Stimulated activated naive B cell treated with anti-CD40 and anti-IgM and Interleukin-4, amounts not matched to agents 10 μg/mL and 1 μg/mL and 100 μg/mL, for 72 hours (primary cell): ENCODE data around the gene C17orf114.
"Not testable (repeated sequence)": the region's sequence is repeated elsewhere in the genome, so short reads cannot be mapped to it uniquely, and the experiment has no call there.

Experiments
- ATAC-seq, 2 donors: fragments of 150-1000 bp; cut with Tn5 transposase; replicated peaks; 2 replicates each; pipeline ENCODE4 v1.10.0; 2021; ENCODE audit warnings: moderate library complexity in 1 of 2
- DNase-seq: peaks from one replicate; pipeline ENCODE4 v3.0.0; 2021
- H3K27ac Mint-ChIP-seq: one replicate; pipeline ENCODE4 v1.8.0; 2022; ENCODE audit warnings: mild to moderate bottlenecking, mixed read lengths
- H3K27me3 Mint-ChIP-seq, 2 donors: one replicate each; pipeline ENCODE4 v1.8.0; 2022; ENCODE audit warnings: mixed read lengths in 2 of 2
- H3K36me3 Mint-ChIP-seq, 2 donors: one replicate each; pipeline ENCODE4 v1.8.0; 2022; ENCODE audit warnings: mixed read lengths in 2 of 2, mild to moderate bottlenecking in 1 of 2
- H3K4me1 Mint-ChIP-seq, 2 donors: one replicate each; pipeline ENCODE4 v1.8.0; 2022; ENCODE audit warnings: mixed read lengths in 2 of 2, mild to moderate bottlenecking in 1 of 2
- H3K4me3 Mint-ChIP-seq, 2 donors: one replicate each; pipeline ENCODE4 v1.8.0; 2022; ENCODE audit warnings: mild to moderate bottlenecking in 2 of 2, mixed read lengths in 2 of 2, moderate library complexity in 1 of 2
- H3K9me3 Mint-ChIP-seq, 2 donors: one replicate each; pipeline ENCODE4 v1.8.0; 2022; ENCODE audit warnings: mixed read lengths in 2 of 2, mild to moderate bottlenecking in 1 of 2

Gene C17orf114

GRCh38 chr17:4836221-4836620, 34.1 kb upstream of the C17orf114 start:
- no peak overlapping the region for H3K27ac Mint-ChIP-seq
- no peak for DNase-seq
- H3K4me1 Mint-ChIP-seq = peaks cover 44 to 54% of the 10 kb centered on the region in 2 donors
- no peaks in the 10 kb centered on the region for H3K9me3 Mint-ChIP-seq
- ATAC-seq = no peak
- peak overlapping the region; percentile 58 to 63 for H3K4me3 Mint-ChIP-seq
- peaks cover 21 to 22% of the 10 kb centered on the region in 2 donors for H3K36me3 Mint-ChIP-seq
- H3K27me3 Mint-ChIP-seq = no peaks in the 10 kb centered on the region

- Mint-ChIP-seq H3K27ac (peak overlapping the region; percentile 10), H3K27me3 (no peaks in the 10 kb centered on the region), H3K36me3 (peaks cover 12 to 14% of the 10 kb centered on the region in 2 donors), H3K9me3 (no peaks in the 10 kb centered on the region), H3K4me3 (peak overlapping the region; percentile 84 to 89), H3K4me1 (peaks cover 30 to 39% of the 10 kb centered on the region in 2 donors)
- DNase-seq (no peak), ATAC-seq (no peak)
These were observed 32.5 kb upstream of the C17orf114 start for GRCh38 chr17:4834681-4835020.

- Mint-ChIP-seq H3K27ac (peak overlapping the region; percentile 52), H3K9me3 (no peaks in the 10 kb centered on the region), H3K4me3 (peak overlapping the region; percentile 84 to 89), H3K36me3 (peaks cover 7 to 10% of the 10 kb centered on the region in 2 donors), H3K4me1 (peaks cover 26 to 33% of the 10 kb centered on the region in 2 donors), H3K27me3 (no peaks in the 10 kb centered on the region)
- no peak for DNase-seq
- no peak for ATAC-seq
These were observed 32.0 kb upstream of the C17orf114 start for GRCh38 chr17:4833941-4834680.

- H3K4me3 Mint-ChIP-seq = peak within 1 kb of the TSS; percentile 84 to 89
- no peaks in the 10 kb centered on the region for H3K9me3 Mint-ChIP-seq
- peak; percentile 86 to 92 for ATAC-seq
- peaks cover 5 to 8% of the 10 kb centered on the region in 2 donors for H3K36me3 Mint-ChIP-seq
- peaks cover 24 to 31% of the 10 kb centered on the region in 2 donors for H3K4me1 Mint-ChIP-seq
- peak; percentile 87 for DNase-seq
- H3K27ac Mint-ChIP-seq = peak within 1 kb of the TSS; percentile 95
- H3K27me3 Mint-ChIP-seq = no peaks in the 10 kb centered on the region
These were observed 31.2 kb upstream of the C17orf114 start, which contains the start of gene MINK1 for GRCh38 chr17:4833178-4833940. TSS of gene MINK1 (plus strand) at chr17:4833340. CDS start at chr17:4833584, 244 bp downstream.

- H3K36me3 Mint-ChIP-seq, H3K27me3 Mint-ChIP-seq, H3K9me3 Mint-ChIP-seq, DNase-seq: not testable (repeated sequence)
- peak overlapping the region; percentile 95 for H3K27ac Mint-ChIP-seq
- ATAC-seq = peak; percentile 48
- H3K4me1 Mint-ChIP-seq = peaks cover 22 to 31% of the 10 kb centered on the region in 2 donors
- H3K4me3 Mint-ChIP-seq = peak overlapping the region; percentile 84 to 89
These were observed 30.7 kb upstream of the C17orf114 start for GRCh38 chr17:4832829-4833177.

- Mint-ChIP-seq H3K9me3 (no peaks in the 10 kb centered on the region), H3K27ac (no peak overlapping the region), H3K27me3 (no peaks in the 10 kb centered on the region), H3K36me3 (peaks cover 3 to 8% of the 10 kb centered on the region in 2 donors), H3K4me1 (no peaks in the 10 kb centered on the region), H3K4me3 (no peak overlapping the region)
- ATAC-seq (no peak), DNase-seq (no peak)
These were observed 25.3 kb upstream of the C17orf114 start for GRCh38 chr17:4827399-4827798.

GRCh38 chr17:4823373-4824089, 21.4 kb upstream of the C17orf114 start:
- H3K4me1 Mint-ChIP-seq = no peaks in the 10 kb centered on the region
- no peaks in the 10 kb centered on the region for H3K9me3 Mint-ChIP-seq
- no peak overlapping the region for H3K4me3 Mint-ChIP-seq
- peaks cover 11 to 21% of the 10 kb centered on the region in 2 donors for H3K36me3 Mint-ChIP-seq
- no peaks in the 10 kb centered on the region for H3K27me3 Mint-ChIP-seq
- no peak for ATAC-seq
- DNase-seq = no peak
- no peak overlapping the region for H3K27ac Mint-ChIP-seq

GRCh38 chr17:4822835-4823234, 20.7 kb upstream of the C17orf114 start:
- Mint-ChIP-seq H3K36me3 (peaks cover 15 to 25% of the 10 kb centered on the region in 2 donors), H3K9me3 (no peaks in the 10 kb centered on the region), H3K27ac (no peak overlapping the region), H3K27me3 (no peaks in the 10 kb centered on the region), H3K4me3 (no peak overlapping the region), H3K4me1 (no peaks in the 10 kb centered on the region)
- DNase-seq = no peak
- ATAC-seq = no peak

GRCh38 chr17:4818276-4818675, 16.1 kb upstream of the C17orf114 start:
- no peaks in the 10 kb centered on the region for H3K4me1 Mint-ChIP-seq
- no peak for ATAC-seq
- no peaks in the 10 kb centered on the region for H3K27me3 Mint-ChIP-seq
- H3K9me3 Mint-ChIP-seq = no peaks in the 10 kb centered on the region
- peaks cover 47 to 58% of the 10 kb centered on the region in 2 donors for H3K36me3 Mint-ChIP-seq
- H3K27ac Mint-ChIP-seq = no peak overlapping the region
- no peak overlapping the region for H3K4me3 Mint-ChIP-seq
- no peak for DNase-seq

GRCh38 chr17:4816826-4817225, 14.7 kb upstream of the C17orf114 start:
- Mint-ChIP-seq H3K27ac (no peak overlapping the region), H3K4me3 (no peak overlapping the region), H3K9me3 (no peaks in the 10 kb centered on the region), H3K4me1 (no peaks in the 10 kb centered on the region), H3K27me3 (no peaks in the 10 kb centered on the region), H3K36me3 (peaks cover 43 to 57% of the 10 kb centered on the region in 2 donors)
- DNase-seq (no peak), ATAC-seq (no peak)

- no peak for DNase-seq
- no peaks in the 10 kb centered on the region for H3K9me3 Mint-ChIP-seq
- ATAC-seq = no peak
- H3K36me3 Mint-ChIP-seq = peaks cover 48 to 63% of the 10 kb centered on the region in 2 donors
- no peak overlapping the region for H3K27ac Mint-ChIP-seq
- no peak overlapping the region for H3K4me3 Mint-ChIP-seq
- peaks cover 0 to 8% of the 10 kb centered on the region in 2 donors for H3K4me1 Mint-ChIP-seq
- H3K27me3 Mint-ChIP-seq = no peaks in the 10 kb centered on the region
These were observed 13.0 kb upstream of the C17orf114 start for GRCh38 chr17:4815043-4815675.

- peaks cover 44 to 60% of the 10 kb centered on the region in 2 donors for H3K36me3 Mint-ChIP-seq
- no peaks in the 10 kb centered on the region for H3K27me3 Mint-ChIP-seq
- no peak overlapping the region for H3K27ac Mint-ChIP-seq
- no peaks in the 10 kb centered on the region for H3K9me3 Mint-ChIP-seq
- H3K4me3 Mint-ChIP-seq = no peak overlapping the region
- DNase-seq (no peak), ATAC-seq (no peak)
- peaks cover 8 to 25% of the 10 kb centered on the region in 2 donors for H3K4me1 Mint-ChIP-seq
These were observed 10.6 kb upstream of the C17orf114 start for GRCh38 chr17:4812690-4813089.

- ATAC-seq = no peak
- DNase-seq = no peak
- H3K27me3 Mint-ChIP-seq = no peaks in the 10 kb centered on the region
- H3K4me1 Mint-ChIP-seq = peaks cover 11 to 28% of the 10 kb centered on the region in 2 donors
- H3K4me3 Mint-ChIP-seq = no peak overlapping the region
- H3K36me3 Mint-ChIP-seq = peaks cover 34 to 51% of the 10 kb centered on the region in 2 donors
- H3K27ac Mint-ChIP-seq = no peak overlapping the region
- H3K9me3 Mint-ChIP-seq = no peaks in the 10 kb centered on the region
These were observed 9.3 kb upstream of the C17orf114 start for GRCh38 chr17:4811471-4811870.

- Mint-ChIP-seq H3K27me3 (no peaks in the 10 kb centered on the region), H3K9me3 (no peaks in the 10 kb centered on the region), H3K4me3 (no peak overlapping the region), H3K27ac (no peak overlapping the region), H3K4me1 (peaks cover 12 to 28% of the 10 kb centered on the region in 2 donors), H3K36me3 (peaks cover 27 to 44% of the 10 kb centered on the region in 2 donors)
- ATAC-seq (no peak), DNase-seq (no peak)
These were observed 8.7 kb upstream of the C17orf114 start for GRCh38 chr17:4810696-4811290.
